ENCODE results near the gene PSMA3. TPM values are rescaled to one million over a fixed set of nuclear protein-coding genes. Genes with fewer than 3 reads are reported as not detected.
A peak's percentile ranks its signal among the peaks of the same experiment; 100 is the strongest.
"Not testable (repeated sequence)": the region's sequence is repeated elsewhere in the genome, so short reads cannot be mapped to it uniquely, and the experiment has no call there.

The PSMA3 gene
- total and polyA plus RNA-seq, 5 experiments from 2014 or later, result 135 to 144 (median 140) TPM

DNA sequence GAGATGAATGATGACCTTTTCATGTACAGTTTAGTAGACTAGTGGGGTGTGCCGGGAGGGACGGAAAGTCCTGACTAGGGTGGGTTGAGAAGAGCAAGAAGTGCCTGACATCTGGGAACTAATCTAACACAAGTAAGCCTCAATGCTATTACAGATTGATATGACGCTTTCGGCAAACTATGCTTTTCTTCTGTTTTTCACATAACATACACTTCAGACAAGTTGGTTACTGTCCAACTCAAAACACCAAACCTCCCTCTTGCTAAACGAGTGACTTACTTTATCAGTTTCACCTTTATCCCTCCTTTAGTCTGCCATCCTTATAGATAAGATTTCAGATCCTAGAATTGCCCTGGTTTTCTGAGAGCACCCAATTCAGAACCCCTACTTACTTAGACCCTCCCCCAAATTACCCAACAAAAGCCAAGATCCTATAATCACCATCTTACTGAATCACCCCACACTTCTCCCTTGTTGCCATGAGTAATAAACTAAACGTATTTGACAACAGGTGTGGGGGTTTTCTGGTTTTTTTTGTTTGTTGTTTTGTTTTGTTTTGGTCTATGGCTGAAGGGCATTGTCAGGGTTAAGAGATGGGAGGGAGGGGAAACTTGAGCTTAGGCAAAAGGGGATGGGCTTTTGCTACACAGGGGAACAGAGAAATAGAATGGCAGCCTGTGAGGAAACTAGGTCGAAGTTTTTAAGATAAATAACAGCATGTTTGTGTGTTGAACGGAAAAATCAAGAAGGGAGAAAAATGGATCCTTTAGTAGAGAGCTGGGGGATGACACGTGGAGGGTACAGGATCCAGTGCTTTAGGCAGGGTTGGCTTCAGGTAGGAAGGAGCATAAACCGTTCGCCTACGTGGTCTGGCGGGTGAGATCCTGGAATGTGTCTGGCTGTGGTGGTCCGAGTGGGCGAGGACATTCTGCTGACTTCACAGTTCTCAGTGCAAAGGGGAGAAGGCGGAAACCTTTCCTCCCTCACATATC is 6.1 kb upstream of the PSMA3 start:
- Mint-ChIP-seq H3K9me3 (peaks cover 0 to 5% (median 0%) of the 10 kb centered on the region in 9 donors), H3K4me1 (peaks cover 11 to 19% (median 14%) of the 10 kb centered on the region in 4 donors), H3K27me3 (peaks cover 0 to 2% (median 0%) of the 10 kb centered on the region in 5 donors), H3K27ac (no peak overlapping the region), H3K4me3 (no peak overlapping the region), H3K36me3 (peaks cover 0 to 14% (median 4%) of the 10 kb centered on the region in 3 donors)
- ATAC-seq, result peak; percentile 27 to 45
- POLR2A ChIA-PET, result interaction anchor here (1.0 kb wide), 1 partner anchor 60 kb away, joined by 5 read pairs; the partner anchor contains the start of gene ARID4A
- peak in 3 of 10 donors; percentile 5 to 17 (median 13) for DNase-seq

DNA sequence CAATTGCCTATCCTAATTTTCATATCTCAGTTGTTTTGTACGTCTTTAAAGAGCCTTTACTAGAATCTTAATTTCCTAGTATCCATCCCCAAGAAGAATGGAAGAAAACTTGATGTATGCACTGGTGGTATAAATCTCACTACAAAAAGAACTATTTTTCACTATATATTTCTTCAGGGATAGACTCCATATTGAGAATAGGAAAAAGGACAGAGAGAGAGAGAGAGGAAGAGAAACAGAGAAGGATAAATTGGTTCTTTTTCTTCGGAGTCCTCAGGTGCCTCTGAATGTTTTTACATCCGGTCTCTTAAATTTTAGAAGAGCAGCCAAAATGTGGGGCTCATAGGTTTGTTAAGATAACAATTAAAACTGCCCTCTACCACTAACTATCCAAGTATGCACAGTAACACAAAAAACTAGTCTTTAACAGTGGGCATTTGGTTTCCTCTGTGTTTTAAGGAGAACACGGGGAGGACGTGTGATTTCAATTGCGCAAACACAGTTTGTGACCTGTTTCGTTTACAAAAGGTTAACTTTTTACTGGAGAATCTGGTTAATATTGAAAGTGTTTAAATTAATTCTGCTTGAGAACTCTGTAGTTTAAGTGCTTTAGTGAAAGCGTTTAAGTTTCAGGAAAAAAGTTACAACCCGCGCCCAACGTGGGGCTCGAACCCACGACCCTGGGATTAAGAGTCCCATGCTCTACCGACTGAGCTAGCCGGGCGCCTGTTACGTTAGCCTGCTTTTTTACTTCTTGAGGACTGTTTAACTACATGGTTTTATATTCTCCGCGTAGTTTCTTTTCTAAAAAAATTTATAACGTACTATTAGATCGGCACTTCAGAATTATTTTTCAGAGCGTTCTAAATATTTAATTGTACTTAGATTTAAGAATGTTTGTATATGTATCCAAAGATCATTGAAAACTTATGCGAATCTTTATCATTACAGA is 5.1 kb upstream of the PSMA3 start:
- Mint-ChIP-seq H3K9me3 (peaks cover 0 to 5% (median 0%) of the 10 kb centered on the region in 9 donors), H3K27ac (no peak overlapping the region), H3K4me3 (no peak overlapping the region), H3K4me1 (peaks cover 16 to 24% (median 21%) of the 10 kb centered on the region in 4 donors), H3K36me3 (peaks cover 0 to 4% (median 2%) of the 10 kb centered on the region in 3 donors), H3K27me3 (peaks cover 0 to 2% (median 0%) of the 10 kb centered on the region in 5 donors)
- DNase-seq, result peak; percentile 68 to 94 (median 84)
- peak; percentile 35 to 37 for ATAC-seq
- POLR2A ChIA-PET, result interaction anchor here (1.0 to 2.6 kb wide), 4 partner anchors 9 to 59 kb away, joined by 4 to 21 read pairs (median 10); partner anchors contain the start of genes ACTR10 and ARID4A

DNA sequence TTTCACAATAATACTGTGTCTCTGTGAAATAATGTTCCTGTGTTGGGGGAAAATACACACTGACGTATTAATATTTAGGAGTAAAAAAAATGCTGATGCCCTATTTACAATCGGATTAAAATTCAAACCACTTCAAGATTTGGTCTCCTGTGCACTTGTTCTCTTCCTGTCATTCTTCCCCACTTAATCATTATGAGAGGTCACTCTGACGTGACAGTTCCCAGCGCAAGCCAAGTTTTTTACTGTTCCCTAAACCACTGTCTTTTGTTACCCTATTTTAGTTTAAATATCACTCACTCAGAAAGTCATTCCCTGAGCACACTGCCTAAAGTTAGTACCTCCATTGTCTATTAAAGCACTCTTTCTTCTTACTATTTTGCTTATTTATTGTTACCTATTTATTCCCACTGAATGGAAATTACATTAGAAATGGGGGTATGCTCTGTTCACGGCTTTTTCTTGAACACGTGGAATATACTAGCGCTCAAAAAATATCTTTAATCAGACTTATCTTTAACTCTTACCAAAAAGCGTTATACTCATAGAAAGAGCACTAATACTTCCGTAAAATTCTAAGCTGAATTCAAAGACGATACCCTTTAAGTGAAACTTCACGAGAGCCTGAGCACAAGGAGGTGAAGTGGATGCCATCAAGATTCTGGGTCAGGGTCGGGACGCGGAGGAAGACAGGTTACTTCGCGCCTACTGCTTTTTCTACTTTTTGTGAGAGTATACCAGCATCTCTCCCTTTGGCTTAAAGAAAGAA is 670 bp upstream of the PSMA3 start:
- H3K36me3 Mint-ChIP-seq, result peaks cover 0 to 16% (median 2%) of the 10 kb centered on the region in 3 donors
- peak overlapping the region; percentile 97 to 99 (median 98) for H3K27ac Mint-ChIP-seq
- POLR2A ChIA-PET, result interaction anchor here (0.6 to 2.1 kb wide), 14 partner anchors 8 to 184 kb away, joined by 3 to 51 read pairs (median 4); partner anchors contain the start of genes ACTR10, ARID4A, KIAA0586 and TIMM9
- peaks cover 23 to 53% (median 51%) of the 10 kb centered on the region in 4 donors for H3K4me1 Mint-ChIP-seq
- H3K4me3 Mint-ChIP-seq, result peak overlapping the region; percentile 93 to 100 (median 98)
- peaks cover 0 to 2% (median 0%) of the 10 kb centered on the region in 5 donors for H3K27me3 Mint-ChIP-seq
- DNase-seq, result no peak
- H3K9me3 Mint-ChIP-seq, result peaks cover 0 to 5% (median 0%) of the 10 kb centered on the region in 9 donors
- peak; percentile 45 to 50 for ATAC-seq

GRCh38 chr14:58245562-58245961 is 919 bp downstream of the PSMA3 start:
- Mint-ChIP-seq H3K9me3 (peaks cover 0 to 2% (median 0%) of the 10 kb centered on the region in 9 donors), H3K4me1 (peaks cover 22 to 56% (median 54%) of the 10 kb centered on the region in 4 donors), H3K4me3 (peak overlapping the region; percentile 93 to 100 (median 98)), H3K27me3 (no peaks in the 10 kb centered on the region), H3K27ac (peak overlapping the region; percentile 97 to 99 (median 98)), H3K36me3 (peaks cover 0 to 28% (median 0%) of the 10 kb centered on the region in 3 donors)
- POLR2A ChIA-PET, result interaction anchor here (0.6 to 2.1 kb wide), 6 partner anchors 13 to 53 kb away, joined by 3 to 51 read pairs (median 6); partner anchors contain the start of genes ACTR10 and ARID4A
- ATAC-seq (no peak), DNase-seq (no peak)

- DNase-seq (no peak), ATAC-seq (no peak)
- Mint-ChIP-seq H3K36me3 (peaks cover 0 to 61% (median 10%) of the 10 kb centered on the region in 3 donors), H3K4me3 (no peak overlapping the region), H3K9me3 (peaks cover 0 to under 1% (median 0%) of the 10 kb centered on the region in 9 donors), H3K4me1 (peaks cover 12 to 55% (median 42%) of the 10 kb centered on the region in 4 donors), H3K27ac (peak overlapping the region in 3 of 10 donors; percentile 59 to 71 (median 70)), H3K27me3 (no peaks in the 10 kb centered on the region)
- POLR2A ChIA-PET, result interaction anchor here (1.4 kb wide), 1 partner anchor 49 kb away, joined by 5 read pairs; the partner anchor contains the start of gene ARID4A
Observed at GRCh38 chr14:58249611-58250010, 5.0 kb downstream of the PSMA3 start.

DNA sequence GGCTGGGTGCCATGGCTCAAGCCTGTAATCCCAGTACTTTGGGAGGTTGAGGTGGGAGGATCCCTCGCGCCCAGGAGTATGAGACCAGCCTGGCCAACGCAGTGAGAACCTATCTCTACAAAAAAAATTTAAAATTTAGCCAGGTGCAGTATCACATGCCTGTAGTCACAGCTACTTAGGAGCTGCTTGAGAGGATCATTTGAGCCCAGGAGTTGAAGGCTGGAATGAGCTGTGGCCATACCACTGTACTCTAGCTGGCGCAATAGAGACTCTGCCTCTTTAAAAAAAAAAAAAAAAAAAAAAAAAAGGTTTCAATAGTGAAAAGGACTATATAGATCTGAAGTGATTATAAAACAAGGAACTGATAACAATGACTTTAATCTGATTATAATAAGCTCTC is 13.5 kb downstream of the PSMA3 start:
- ATAC-seq (no peak), DNase-seq (no peak)
- Mint-ChIP-seq H3K9me3 (no peaks in the 10 kb centered on the region), H3K4me3 (no peak overlapping the region), H3K36me3 (peaks cover 0 to 81% (median 12%) of the 10 kb centered on the region in 3 donors), H3K27me3 (no peaks in the 10 kb centered on the region), H3K27ac (peak overlapping the region in 4 of 10 donors; percentile 25 to 52 (median 34)), H3K4me1 (peaks cover 5 to 23% (median 10%) of the 10 kb centered on the region in 4 donors)
- POLR2A ChIA-PET, result interaction anchor here (0.7 to 1.9 kb wide), 3 partner anchors 14 to 141 kb away, joined by 5 to 9 read pairs (median 5); partner anchors contain the start of genes ARID4A and PSMA3

- DNase-seq, POLR2A ChIA-PET, H3K27me3 Mint-ChIP-seq, H3K9me3 Mint-ChIP-seq, ATAC-seq, H3K4me3 Mint-ChIP-seq: not testable (repeated sequence)
- H3K27ac Mint-ChIP-seq, result peak overlapping the region in 5 of 10 donors; percentile 20 to 70 (median 31)
- H3K36me3 Mint-ChIP-seq, result peaks cover 0 to 80% (median 16%) of the 10 kb centered on the region in 3 donors
- peaks cover 7 to 25% (median 18%) of the 10 kb centered on the region in 4 donors for H3K4me1 Mint-ChIP-seq
Observed at GRCh38 chr14:58262005-58262404, 17.4 kb downstream of the PSMA3 start.

DNA sequence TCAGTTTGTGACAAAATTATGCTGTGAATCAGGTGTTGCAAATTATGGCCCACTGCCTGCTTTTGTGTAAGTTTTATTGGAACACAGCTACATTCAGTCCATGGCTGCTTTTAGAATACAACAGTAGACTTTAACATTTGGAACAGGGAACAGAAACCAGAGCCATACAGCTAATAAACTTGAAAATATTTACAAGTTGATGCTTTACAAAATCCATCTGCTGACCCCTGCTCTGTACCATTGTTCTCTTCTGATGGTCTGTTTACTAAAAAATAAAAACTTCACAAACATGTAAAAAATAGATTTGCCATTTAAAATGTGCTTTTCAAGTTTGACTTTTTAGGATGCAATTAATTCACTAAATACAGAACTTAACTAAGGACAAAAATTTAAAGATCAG is 20.8 kb downstream of the PSMA3 start:
- peak overlapping the region in 8 of 10 donors; percentile 7 to 75 (median 44) for H3K27ac Mint-ChIP-seq
- H3K27me3 Mint-ChIP-seq, result no peaks in the 10 kb centered on the region
- H3K9me3 Mint-ChIP-seq, result no peaks in the 10 kb centered on the region
- peaks cover 7 to 14% (median 11%) of the 10 kb centered on the region in 4 donors for H3K4me1 Mint-ChIP-seq
- no peak for ATAC-seq
- no peak for DNase-seq
- H3K4me3 Mint-ChIP-seq, result no peak overlapping the region
- POLR2A ChIA-PET, result interaction anchor here (0.9 kb wide), 1 partner anchor 33 kb away, joined by 3 read pairs; the partner anchor contains the start of gene ARID4A
- H3K36me3 Mint-ChIP-seq, result peaks cover 0 to 84% (median 19%) of the 10 kb centered on the region in 3 donors

DNA sequence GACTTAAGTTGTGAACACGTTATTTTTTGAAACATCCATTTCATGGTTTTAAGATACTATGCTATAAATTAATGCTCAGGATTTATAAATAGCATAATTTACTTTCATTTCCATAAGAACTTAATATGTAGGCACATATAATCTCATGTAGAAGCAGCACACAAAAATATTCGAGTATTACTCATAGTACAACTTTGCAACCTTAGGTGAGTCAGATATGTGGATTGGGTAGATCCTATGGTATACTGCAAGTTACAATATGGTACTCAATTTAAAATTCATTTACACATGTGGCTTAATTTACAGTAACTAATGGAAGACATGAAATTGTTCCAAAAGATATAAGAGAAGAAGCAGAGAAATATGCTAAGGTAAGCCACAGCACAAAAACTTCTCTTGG is 26.0 kb downstream of the PSMA3 start:
- ATAC-seq, result no peak
- Mint-ChIP-seq H3K27ac (peak overlapping the region in 7 of 10 donors; percentile 24 to 59 (median 30)), H3K4me3 (no peak overlapping the region), H3K4me1 (peaks cover 17 to 41% (median 32%) of the 10 kb centered on the region in 4 donors), H3K27me3 (no peaks in the 10 kb centered on the region), H3K36me3 (peaks cover 0 to 92% (median 15%) of the 10 kb centered on the region in 3 donors), H3K9me3 (no peaks in the 10 kb centered on the region)
- POLR2A ChIA-PET, result no interaction called here
- DNase-seq, result no peak

- Mint-ChIP-seq H3K4me1 (peaks cover 16 to 51% (median 37%) of the 10 kb centered on the region in 4 donors), H3K4me3 (no peak overlapping the region), H3K36me3 (peaks cover 0 to 86% (median 15%) of the 10 kb centered on the region in 3 donors), H3K27me3 (no peaks in the 10 kb centered on the region), H3K27ac (peak overlapping the region in 7 of 10 donors; percentile 8 to 58 (median 26)), H3K9me3 (no peaks in the 10 kb centered on the region)
- ATAC-seq (no peak), DNase-seq (no peak)
- POLR2A ChIA-PET, result interaction anchor here (0.7 to 1.1 kb wide), 3 partner anchors 24 to 28 kb away, joined by 3 to 4 read pairs (median 3); partner anchors contain the start of genes ARID4A and PSMA3
Observed at GRCh38 chr14:58272588-58273372, 28.1 kb downstream of the PSMA3 start.
